COR-L47 (cell line): Measurements from ENCODE around the gene TAGAP.

Source experiments
- DNase-seq: peaks from one replicate; lab custom pipeline; 2025; lab: John Stamatoyannopoulos, UW

Gene TAGAP

GRCh38 chr6:159044899-159045727 lies at the start of gene TAGAP:
TSS of gene TAGAP (minus strand) at chr6:159044991. CDS start at chr6:159044146, 845 bp downstream.
- DNase-seq: no peak

- DNase-seq: no peak
Observed at GRCh38 chr6:159093609-159094443, 49.0 kb upstream of the TAGAP start.

- DNase-seq: no peak
Observed at GRCh38 chr6:159092631-159093030, 47.8 kb upstream of the TAGAP start.

GRCh38 chr6:159090530-159091480 lies 46.0 kb upstream of the TAGAP start:
- DNase-seq: no peak

- no peak for DNase-seq
Observed at GRCh38 chr6:159089909-159090308, 45.1 kb upstream of the TAGAP start.

GRCh38 chr6:159089443-159089842 lies 44.7 kb upstream of the TAGAP start:
- no peak for DNase-seq

GRCh38 chr6:159086033-159086618 lies 41.3 kb upstream of the TAGAP start:
- no peak for DNase-seq

- DNase-seq: no peak
Observed at GRCh38 chr6:159085396-159085895, 40.7 kb upstream of the TAGAP start.

- DNase-seq: no peak
Observed at GRCh38 chr6:159084493-159085091, 39.8 kb upstream of the TAGAP start.

GRCh38 chr6:159083146-159083545 lies 38.4 kb upstream of the TAGAP start:
- no peak for DNase-seq

- DNase-seq: no peak
Observed at GRCh38 chr6:159082039-159082815, 37.4 kb upstream of the TAGAP start.

GRCh38 chr6:159080217-159080976 lies 35.6 kb upstream of the TAGAP start:
- no peak for DNase-seq

GRCh38 chr6:159079367-159079766 lies 34.6 kb upstream of the TAGAP start:
- DNase-seq: no peak

- no peak for DNase-seq
Observed at GRCh38 chr6:159077123-159077522, 32.3 kb upstream of the TAGAP start.

- DNase-seq: no peak
Observed at GRCh38 chr6:159075506-159076228, 30.9 kb upstream of the TAGAP start.

GRCh38 chr6:159074876-159075275 lies 30.1 kb upstream of the TAGAP start:
- DNase-seq: no peak

- no peak for DNase-seq
Observed at GRCh38 chr6:159074120-159074684, 29.4 kb upstream of the TAGAP start.
